IMR-90 (cell line): ENCODE results near the gene NNMT.

Experiments
- CHD1 ChIP-seq: IDR thresholded peaks from 2 replicates; pipeline ENCODE4 v1.6.1; 2012; ENCODE audit warnings: low read depth, low read length, improper control_type of control experiment
- FOS ChIP-seq: fragments of 150-350 bp; IDR thresholded peaks from 2 replicates; pipeline ENCODE4 v1.6.1; 2016; ENCODE audit warnings: low read depth, low read length
- MAFK ChIP-seq: IDR thresholded peaks from 2 replicates; pipeline ENCODE4 v1.6.1; 2012; ENCODE audit warnings: low read depth, low read length, improper control_type of control experiment
- MXI1 ChIP-seq: IDR thresholded peaks from 2 replicates; pipeline ENCODE4 v1.6.1; 2012; ENCODE audit warnings: low read depth, mild to moderate bottlenecking, low read length, moderate library complexity, borderline replicate concordance
- POLR2A ChIP-seq: IDR thresholded peaks from 2 replicates; pipeline ENCODE4 v1.6.1; 2012; ENCODE audit warnings: mild to moderate bottlenecking, low read depth, low read length
- RAD21 ChIP-seq: IDR thresholded peaks from 2 replicates; pipeline ENCODE4 v1.6.1; 2012; ENCODE audit warnings: low read length, improper control_type of control experiment
- TF ChIP-seq, protein P1 (sequence below): conservative IDR thresholded peaks from 2 replicates; pipeline ENCODE4 v1.5.1; 2012; ENCODE audit warnings: mild to moderate bottlenecking, low read depth, low read length, improper control_type of control experiment
- TF ChIP-seq, protein P2 (sequence below): fragments of 150-350 bp; IDR thresholded peaks from 2 replicates; pipeline ENCODE4 v1.6.1; 2017; ENCODE audit warnings: mild to moderate bottlenecking, antibody characterized with exemption, low read length, low read depth

DNA sequence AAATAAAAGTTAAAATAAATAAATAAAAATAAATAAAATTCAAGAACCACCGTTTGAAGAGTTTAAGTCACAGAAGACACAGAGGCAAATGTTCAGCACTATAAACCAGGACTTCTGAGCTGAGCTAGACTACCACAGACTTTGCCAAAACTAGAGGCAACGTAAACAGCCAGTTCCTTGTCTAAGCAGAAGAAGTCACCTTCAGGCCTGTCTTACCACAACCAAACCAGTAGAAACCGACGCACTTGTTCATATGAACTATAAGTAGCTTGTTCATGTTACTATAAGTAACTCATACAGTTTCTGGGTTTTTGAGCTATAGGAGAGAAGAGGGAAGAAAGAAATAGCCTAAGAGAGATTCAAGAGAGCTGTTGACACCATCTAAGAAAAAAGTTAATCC is 48.3 kb downstream of the NNMT start:
- TF ChIP-seq RAD21 = no peak
- TF ChIP-seq, protein P1, sequence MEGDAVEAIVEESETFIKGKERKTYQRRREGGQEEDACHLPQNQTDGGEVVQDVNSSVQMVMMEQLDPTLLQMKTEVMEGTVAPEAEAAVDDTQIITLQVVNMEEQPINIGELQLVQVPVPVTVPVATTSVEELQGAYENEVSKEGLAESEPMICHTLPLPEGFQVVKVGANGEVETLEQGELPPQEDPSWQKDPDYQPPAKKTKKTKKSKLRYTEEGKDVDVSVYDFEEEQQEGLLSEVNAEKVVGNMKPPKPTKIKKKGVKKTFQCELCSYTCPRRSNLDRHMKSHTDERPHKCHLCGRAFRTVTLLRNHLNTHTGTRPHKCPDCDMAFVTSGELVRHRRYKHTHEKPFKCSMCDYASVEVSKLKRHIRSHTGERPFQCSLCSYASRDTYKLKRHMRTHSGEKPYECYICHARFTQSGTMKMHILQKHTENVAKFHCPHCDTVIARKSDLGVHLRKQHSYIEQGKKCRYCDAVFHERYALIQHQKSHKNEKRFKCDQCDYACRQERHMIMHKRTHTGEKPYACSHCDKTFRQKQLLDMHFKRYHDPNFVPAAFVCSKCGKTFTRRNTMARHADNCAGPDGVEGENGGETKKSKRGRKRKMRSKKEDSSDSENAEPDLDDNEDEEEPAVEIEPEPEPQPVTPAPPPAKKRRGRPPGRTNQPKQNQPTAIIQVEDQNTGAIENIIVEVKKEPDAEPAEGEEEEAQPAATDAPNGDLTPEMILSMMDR = no peak
- no peak for TF ChIP-seq POLR2A
- TF ChIP-seq MXI1 = no peak
- TF ChIP-seq, protein P2, sequence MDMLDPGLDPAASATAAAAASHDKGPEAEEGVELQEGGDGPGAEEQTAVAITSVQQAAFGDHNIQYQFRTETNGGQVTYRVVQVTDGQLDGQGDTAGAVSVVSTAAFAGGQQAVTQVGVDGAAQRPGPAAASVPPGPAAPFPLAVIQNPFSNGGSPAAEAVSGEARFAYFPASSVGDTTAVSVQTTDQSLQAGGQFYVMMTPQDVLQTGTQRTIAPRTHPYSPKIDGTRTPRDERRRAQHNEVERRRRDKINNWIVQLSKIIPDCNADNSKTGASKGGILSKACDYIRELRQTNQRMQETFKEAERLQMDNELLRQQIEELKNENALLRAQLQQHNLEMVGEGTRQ = no peak
- TF ChIP-seq FOS = no peak
- no peak for TF ChIP-seq MAFK
- TF ChIP-seq CHD1 = no peak
